Articular chondrocyte of knee joint (primary cell): Measurements from ENCODE around the gene ADPGK. TPM values are rescaled to one million over a fixed set of nuclear protein-coding genes. Genes with fewer than 3 reads are reported as not detected.

Experiments used
- total RNA-seq: library from RNA; depleted of rRNA; stranded (reverse); fragments of >200 nt; gene quantifications from 2 replicates; pipeline ENCODE4 v1.2.3, GENCODE V29; 2012

The ADPGK gene
- total RNA-seq, result 59.7 and 65.9 TPM in 2 replicates

GRCh38 chr15:72783640-72784455, at the start of gene ADPGK:
Gene ADPGK, minus strand, starts transcription at chr15:72783758. Its CDS starts 67 bp downstream, at chr15:72783691.

Other genes with a start within 250 kb of the ADPGK start
- gene GOLGA6B, start 129.1 kb downstream of the ADPGK start, total RNA-seq, result not detected in 2 replicates
- not detected in 2 replicates for gene HIGD2B, start 97.6 kb downstream of the ADPGK start, total RNA-seq
- 36.3 and 39.9 TPM in 2 replicates for gene BBS4, start 97.6 kb downstream of the ADPGK start, total RNA-seq